ENCODE data around the gene OASL.

OASL gene

GRCh38 chr12:121013715-121014114 is 25.3 kb downstream of the OASL start:
- DNase-seq = no peak

GRCh38 chr12:121011820-121012219 is 27.2 kb downstream of the OASL start:
- no peak for DNase-seq

GRCh38 chr12:121010860-121011259 is 28.2 kb downstream of the OASL start:
- no peak for DNase-seq

- no peak for DNase-seq
Measured at GRCh38 chr12:121009741-121010140, 29.3 kb downstream of the OASL start.

GRCh38 chr12:121008347-121009098 is 30.5 kb downstream of the OASL start:
- no peak for DNase-seq

- peak; percentile 43 for DNase-seq
Measured at GRCh38 chr12:121005346-121005815, 33.7 kb downstream of the OASL start.

- DNase-seq = no peak
Measured at GRCh38 chr12:121004253-121004815, 34.7 kb downstream of the OASL start.

GRCh38 chr12:121003650-121004049 is 35.4 kb downstream of the OASL start:
- no peak for DNase-seq

GRCh38 chr12:121001841-121002483 is 37.1 kb downstream of the OASL start:
- DNase-seq = no peak

- DNase-seq = no peak
Measured at GRCh38 chr12:121001060-121001459, 38.0 kb downstream of the OASL start.

GRCh38 chr12:121000530-121000929 is 38.5 kb downstream of the OASL start:
- DNase-seq = no peak

GRCh38 chr12:120999191-121000120 is 39.6 kb downstream of the OASL start:
- DNase-seq = no peak

- DNase-seq = no peak
Measured at GRCh38 chr12:120998435-120998834, 40.6 kb downstream of the OASL start.

GRCh38 chr12:120997448-120997847 is 41.6 kb downstream of the OASL start:
- no peak for DNase-seq

GRCh38 chr12:120996133-120996746 is 42.8 kb downstream of the OASL start:
- DNase-seq = no peak

- DNase-seq = no peak
Measured at GRCh38 chr12:120994589-120995337, 44.3 kb downstream of the OASL start.

- DNase-seq = no peak
Measured at GRCh38 chr12:120994059-120994458, 45.0 kb downstream of the OASL start.

- DNase-seq = no peak
Measured at GRCh38 chr12:120993496-120993895, 45.5 kb downstream of the OASL start.

GRCh38 chr12:120992989-120993388 is 46.1 kb downstream of the OASL start:
- no peak for DNase-seq

GRCh38 chr12:120991965-120992364 is 47.1 kb downstream of the OASL start:
- DNase-seq = no peak

GRCh38 chr12:120990487-120991055 is 48.5 kb downstream of the OASL start:
- DNase-seq = no peak
